H9 (cell line): ENCODE data around the gene UMPS. TPM values are rescaled to one million over a fixed set of nuclear protein-coding genes. Genes with fewer than 3 reads are reported as not detected.

Source experiments
- DNase-seq: peaks from one replicate; pipeline ENCODE4 v3.0.0-alpha.2; 2017
- H2AFZ ChIP-seq: one replicate; pipeline ENCODE4 v1.6.1; 2013; ENCODE audit warnings: mild to moderate bottlenecking, low read length, control low read depth, moderate library complexity
- H2AK5ac ChIP-seq: 2 replicates; pipeline ENCODE4 v1.6.1; 2013; ENCODE audit warnings: low read length, control low read depth, mixed read lengths; ENCODE audit not compliant: insufficient read length
- H2BK120ac ChIP-seq: one replicate; pipeline ENCODE4 v1.6.1; 2013; ENCODE audit warnings: low read depth, mild to moderate bottlenecking, low read length, control low read depth, inconsistent platforms; ENCODE audit not compliant: poor library complexity, severe bottlenecking
- H2BK12ac ChIP-seq: 2 replicates; pipeline ENCODE4 v1.6.1; 2013; ENCODE audit warnings: low read length, control low read depth, mixed read lengths, low read depth; ENCODE audit not compliant: insufficient read length
- H2BK15ac ChIP-seq: 2 replicates; pipeline ENCODE4 v1.6.1; 2013; ENCODE audit warnings: low read depth, low read length, control low read depth
- H2BK20ac ChIP-seq: one replicate; pipeline ENCODE4 v1.6.1; 2013; ENCODE audit warnings: low read depth, mild to moderate bottlenecking, low read length, control low read depth, inconsistent platforms; ENCODE audit not compliant: poor library complexity, severe bottlenecking
- H2BK5ac ChIP-seq: 2 replicates; pipeline ENCODE4 v1.6.1; 2013; ENCODE audit warnings: low read length, control low read depth, mixed read lengths; ENCODE audit not compliant: insufficient read length
- H3K14ac ChIP-seq: 2 replicates; pipeline ENCODE4 v1.6.1; 2013; ENCODE audit warnings: low read length, control low read depth; ENCODE audit not compliant: insufficient read depth
- H3K18ac ChIP-seq: 2 replicates; pipeline ENCODE4 v1.6.1; 2013; ENCODE audit warnings: low read depth, mild to moderate bottlenecking, mixed read lengths, low read length, control low read depth; ENCODE audit not compliant: insufficient read length
- H3K23ac ChIP-seq: 2 replicates; pipeline ENCODE4 v1.6.1; 2013; ENCODE audit warnings: low read length, control low read depth, mixed read lengths, low read depth; ENCODE audit not compliant: insufficient read length
- H3K23me2 ChIP-seq: 2 replicates; pipeline ENCODE4 v1.6.1; 2013; ENCODE audit warnings: low read depth, mild to moderate bottlenecking, mixed read lengths, low read length, control low read depth; ENCODE audit not compliant: insufficient read length, poor library complexity, severe bottlenecking
- H3K27ac ChIP-seq: 2 replicates; pipeline ENCODE4 v1.5.1; 2013; ENCODE audit warnings: low read length, control low read depth, mixed read lengths, low read depth; ENCODE audit not compliant: insufficient read length
- H3K27me3 ChIP-seq: 2 replicates; pipeline ENCODE4 v1.6.1; 2013; ENCODE audit warnings: low read length, control low read depth, inconsistent platforms; ENCODE audit not compliant: insufficient read depth
- H3K4ac ChIP-seq: 2 replicates; pipeline ENCODE4 v1.6.1; 2013; ENCODE audit warnings: low read depth, mild to moderate bottlenecking, control low read depth, inconsistent platforms, low read length, moderate library complexity
- H3K4me1 ChIP-seq: 2 replicates; pipeline ENCODE4 v1.6.1; 2013; ENCODE audit warnings: low read length, control low read depth, inconsistent platforms; ENCODE audit not compliant: insufficient read depth
- H3K4me2 ChIP-seq: 2 replicates; pipeline ENCODE4 v1.6.1; 2013; ENCODE audit warnings: low read length, control low read depth, mixed read lengths; ENCODE audit not compliant: insufficient read length, insufficient read depth
- H3K56ac ChIP-seq: 2 replicates; pipeline ENCODE4 v1.6.1; 2013; ENCODE audit warnings: low read depth, mild to moderate bottlenecking, mixed read lengths, low read length, control low read depth; ENCODE audit not compliant: insufficient read length
- H3K79me1 ChIP-seq: 2 replicates; pipeline ENCODE4 v1.6.1; 2013; ENCODE audit warnings: low read depth, mild to moderate bottlenecking, moderate library complexity, low read length, control low read depth, inconsistent platforms; ENCODE audit not compliant: insufficient read depth, poor library complexity, severe bottlenecking
- H3K79me2 ChIP-seq: 2 replicates; pipeline ENCODE4 v1.6.1; 2013; ENCODE audit warnings: low read length, control low read depth, inconsistent platforms; ENCODE audit not compliant: insufficient read depth
- H3K9ac ChIP-seq: 2 replicates; pipeline ENCODE4 v1.6.1; 2013; ENCODE audit warnings: low read length, control low read depth, mixed read lengths; ENCODE audit not compliant: insufficient read length; ENCODE audit errors: extremely low read depth
- H3K9me3 ChIP-seq: one replicate; pipeline ENCODE4 v1.6.1; 2013; ENCODE audit warnings: low read depth, low read length, inconsistent platforms; ENCODE audit not compliant: control insufficient read depth
- H3T11ph ChIP-seq: one replicate; pipeline ENCODE4 v1.6.1; 2013; ENCODE audit warnings: mild to moderate bottlenecking, low read length, control low read depth, inconsistent platforms
- H4K20me1 ChIP-seq: one replicate; pipeline ENCODE4 v1.6.1; 2013; ENCODE audit not compliant: control insufficient read depth, insufficient read length, insufficient read depth
- H4K5ac ChIP-seq: 2 replicates; pipeline ENCODE4 v1.6.1; 2013; ENCODE audit warnings: low read depth, mild to moderate bottlenecking, mixed read lengths, low read length, control low read depth; ENCODE audit not compliant: insufficient read length
- H4K8ac ChIP-seq: replicated peaks from 2 replicates; pipeline ENCODE4 v1.6.1; 2013; ENCODE audit warnings: low read length, control low read depth, mixed read lengths, low read depth; ENCODE audit not compliant: insufficient read length
- H4K91ac ChIP-seq: 2 replicates; pipeline ENCODE4 v1.6.1; 2013; ENCODE audit warnings: low read depth, mild to moderate bottlenecking, moderate library complexity, mixed read lengths, low read length, control low read depth; ENCODE audit not compliant: insufficient read length
- H3K27ac Mint-ChIP-seq, 3 experiments: 2 replicates in 2 of 3; 3 replicates in 1 of 3; pipeline ENCODE4 v1.8.0; 2020 to 2021; ENCODE audit warnings: mixed read lengths in 3 of 3, mild to moderate bottlenecking in 1 of 3, moderate library complexity in 1 of 3
- H3K27me3 Mint-ChIP-seq: 2 replicates; pipeline ENCODE4 v1.8.0; 2021; ENCODE audit warnings: low read depth, mild to moderate bottlenecking, moderate library complexity, mixed read lengths
- H3K36me3 Mint-ChIP-seq, 3 experiments: 2 replicates in 2 of 3; 3 replicates in 1 of 3; pipeline ENCODE4 v1.8.0; 2020 to 2021; ENCODE audit warnings: low read depth in 3 of 3, mixed read lengths in 3 of 3; ENCODE audit not compliant: insufficient read depth in 1 of 3
- H3K4me1 Mint-ChIP-seq, 2 experiments: 2 replicates each; pipeline ENCODE4 v1.8.0; 2020; ENCODE audit warnings: mixed read lengths in 2 of 2
- H3K4me3 Mint-ChIP-seq, 2 experiments: 2 replicates in 1 of 2; 3 replicates in 1 of 2; pipeline ENCODE4 v1.8.0; 2020 to 2021; ENCODE audit warnings: mild to moderate bottlenecking in 2 of 2, mixed read lengths in 2 of 2, moderate library complexity in 1 of 2
- H3K9me3 Mint-ChIP-seq, 2 experiments: 2 replicates in 1 of 2; 3 replicates in 1 of 2; pipeline ENCODE4 v1.8.0; 2020; ENCODE audit warnings: mild to moderate bottlenecking in 2 of 2, mixed read lengths in 2 of 2, moderate library complexity in 1 of 2
- WGBS: extraction: QIAGEN DNeasy Blood & Tissue Kit; methylation state at CpG from one replicate; pipeline ENCODE4 v1.1.7; 2013; ENCODE audit warnings: missing lambda C conversion rate, low lambda C conversion rate, mixed read lengths; ENCODE audit not compliant: insufficient read length; ENCODE audit errors: extremely low coverage; 5-methylcytosine and 5-hydroxymethylcytosine counted together
- total RNA-seq: library from RNA; stranded (reverse); gene quantifications from 2 replicates; pipeline ENCODE4 v1.2.1, GENCODE V29; 2021
- TF ChIP-seq, protein P1 (sequence below): fragments of 200-600 bp; sonication (generic); conservative IDR thresholded peaks from 3 replicates; pipeline ENCODE4 v1.8.0; 2021; ENCODE audit warnings: antibody characterized with exemption, mild to moderate bottlenecking

Gene UMPS
- total RNA-seq, 1 experiment from 2014 or later = 65.4 TPM

GRCh38 chr3:124780356-124780755, 50.1 kb downstream of the UMPS start:
- H3K9me3 Mint-ChIP-seq = no peaks in the 10 kb centered on the region
- no peak overlapping the region for H2BK5ac ChIP-seq
- H2BK15ac ChIP-seq = no peak overlapping the region
- H3T11ph ChIP-seq = no peak overlapping the region
- H3K27me3 Mint-ChIP-seq = no peaks in the 10 kb centered on the region
- no peaks in the 10 kb centered on the region for H3K27me3 ChIP-seq
- H3K36me3 Mint-ChIP-seq = peaks cover 8 to 44% (median 12%) of the 10 kb centered on the region in 3 experiments; a peak in 6 of 7 replicates
- no peak overlapping the region for H3K4me3 Mint-ChIP-seq
- DNase-seq = no peak
- peak overlapping the region in 2 of 3 experiments; percentile 55 to 96; a peak in 2 of 7 replicates for H3K27ac Mint-ChIP-seq
- no peaks in the 10 kb centered on the region for H3K23me2 ChIP-seq
- no peak overlapping the region for H3K9ac ChIP-seq
- no peak overlapping the region for H3K4ac ChIP-seq
- H2BK120ac ChIP-seq = no peak overlapping the region
- no peak overlapping the region for H4K5ac ChIP-seq
- no peak overlapping the region for H4K8ac ChIP-seq
- no peaks in the 10 kb centered on the region for H3K9me3 ChIP-seq
- no peak overlapping the region for H3K56ac ChIP-seq
- peaks cover 9% of the 10 kb centered on the region; the same call in 1 of the 2 replicates for H3K4me1 ChIP-seq
- H3K27ac ChIP-seq = no peak overlapping the region
- TF ChIP-seq, protein P1, sequence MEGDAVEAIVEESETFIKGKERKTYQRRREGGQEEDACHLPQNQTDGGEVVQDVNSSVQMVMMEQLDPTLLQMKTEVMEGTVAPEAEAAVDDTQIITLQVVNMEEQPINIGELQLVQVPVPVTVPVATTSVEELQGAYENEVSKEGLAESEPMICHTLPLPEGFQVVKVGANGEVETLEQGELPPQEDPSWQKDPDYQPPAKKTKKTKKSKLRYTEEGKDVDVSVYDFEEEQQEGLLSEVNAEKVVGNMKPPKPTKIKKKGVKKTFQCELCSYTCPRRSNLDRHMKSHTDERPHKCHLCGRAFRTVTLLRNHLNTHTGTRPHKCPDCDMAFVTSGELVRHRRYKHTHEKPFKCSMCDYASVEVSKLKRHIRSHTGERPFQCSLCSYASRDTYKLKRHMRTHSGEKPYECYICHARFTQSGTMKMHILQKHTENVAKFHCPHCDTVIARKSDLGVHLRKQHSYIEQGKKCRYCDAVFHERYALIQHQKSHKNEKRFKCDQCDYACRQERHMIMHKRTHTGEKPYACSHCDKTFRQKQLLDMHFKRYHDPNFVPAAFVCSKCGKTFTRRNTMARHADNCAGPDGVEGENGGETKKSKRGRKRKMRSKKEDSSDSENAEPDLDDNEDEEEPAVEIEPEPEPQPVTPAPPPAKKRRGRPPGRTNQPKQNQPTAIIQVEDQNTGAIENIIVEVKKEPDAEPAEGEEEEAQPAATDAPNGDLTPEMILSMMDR = no peak
- H3K23ac ChIP-seq = no peak overlapping the region
- no peak overlapping the region for H2BK12ac ChIP-seq
- peaks cover 3% of the 10 kb centered on the region for H3K79me1 ChIP-seq
- no peak overlapping the region for H2AFZ ChIP-seq
- no peaks in the 10 kb centered on the region for H3K79me2 ChIP-seq
- no peak overlapping the region for H2AK5ac ChIP-seq
- no CpG with 5 or more reads among the region's 8 CpGs for WGBS
- peaks cover 24 to 32% of the 10 kb centered on the region in 2 experiments for H3K4me1 Mint-ChIP-seq
- H3K14ac ChIP-seq = no peak overlapping the region
- H4K20me1 ChIP-seq = no peaks in the 10 kb centered on the region
- no peak overlapping the region for H3K4me2 ChIP-seq
- H3K18ac ChIP-seq = no peak overlapping the region
- no peak overlapping the region for H2BK20ac ChIP-seq
- H4K91ac ChIP-seq = no peak overlapping the region
